ENCODE measurements around the gene IGDCC3.

Gene IGDCC3

DNA sequence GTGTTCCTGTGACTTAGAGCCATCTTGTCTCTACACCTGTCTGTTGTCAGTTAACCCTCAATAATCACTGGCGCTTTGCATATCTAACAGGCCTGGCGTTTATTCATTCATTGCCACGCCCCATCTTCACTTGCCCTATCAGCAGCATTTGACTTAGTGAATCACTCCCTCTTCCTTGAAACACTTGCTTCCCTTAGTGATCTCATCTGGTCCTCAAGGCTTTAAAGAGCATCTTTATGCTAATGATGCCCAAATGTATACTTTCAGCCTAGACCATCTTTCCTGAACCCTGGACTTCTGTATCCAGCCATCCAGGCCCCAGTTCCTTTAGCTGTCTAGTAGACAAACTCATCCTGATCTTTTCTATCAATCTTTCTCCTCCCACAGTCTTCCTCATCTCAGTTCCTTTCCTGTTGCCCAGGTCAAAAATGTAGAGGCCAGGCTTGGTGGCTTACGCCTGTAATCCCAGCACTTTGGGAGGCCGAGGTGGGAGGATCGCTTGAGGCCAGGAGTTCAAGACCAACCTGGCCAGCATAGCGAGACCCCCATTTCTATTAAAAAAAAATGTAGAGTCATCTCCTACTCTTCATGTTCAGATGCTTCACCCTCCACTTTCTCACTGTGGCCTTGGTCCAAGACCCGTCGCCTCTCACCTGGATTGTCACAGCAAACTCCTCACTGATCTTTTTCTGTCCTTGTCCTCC lies 46.3 kb upstream of the IGDCC3 start:
- H3K36me3 ChIP-seq (ENCODE audit: low read length) = no peaks in the 10 kb centered on the region
- H3K9ac ChIP-seq (ENCODE audit: low read length) = no peak overlapping the region
- no peaks in the 10 kb centered on the region for H3K27me3 ChIP-seq (ENCODE audit: low read length)
- no peaks in the 10 kb centered on the region for H3K79me2 ChIP-seq (ENCODE audit: insufficient read depth, low read length)
- H3K4me2 ChIP-seq (ENCODE audit: low read depth, low read length, poor library complexity, severe bottlenecking) = no peak overlapping the region
- H3K4me3 ChIP-seq (ENCODE audit: insufficient read depth, low read length, poor library complexity, severe bottlenecking) = no peak overlapping the region
- H2AFZ ChIP-seq (ENCODE audit: low read depth, low read length, severe bottlenecking) = no peak overlapping the region
- TF ChIP-seq EZH2phosphoT487 (conservative IDR thresholded peaks at IDR 0.05; ENCODE audit: low read length) = no peak
- TF ChIP-seq, protein P1, sequence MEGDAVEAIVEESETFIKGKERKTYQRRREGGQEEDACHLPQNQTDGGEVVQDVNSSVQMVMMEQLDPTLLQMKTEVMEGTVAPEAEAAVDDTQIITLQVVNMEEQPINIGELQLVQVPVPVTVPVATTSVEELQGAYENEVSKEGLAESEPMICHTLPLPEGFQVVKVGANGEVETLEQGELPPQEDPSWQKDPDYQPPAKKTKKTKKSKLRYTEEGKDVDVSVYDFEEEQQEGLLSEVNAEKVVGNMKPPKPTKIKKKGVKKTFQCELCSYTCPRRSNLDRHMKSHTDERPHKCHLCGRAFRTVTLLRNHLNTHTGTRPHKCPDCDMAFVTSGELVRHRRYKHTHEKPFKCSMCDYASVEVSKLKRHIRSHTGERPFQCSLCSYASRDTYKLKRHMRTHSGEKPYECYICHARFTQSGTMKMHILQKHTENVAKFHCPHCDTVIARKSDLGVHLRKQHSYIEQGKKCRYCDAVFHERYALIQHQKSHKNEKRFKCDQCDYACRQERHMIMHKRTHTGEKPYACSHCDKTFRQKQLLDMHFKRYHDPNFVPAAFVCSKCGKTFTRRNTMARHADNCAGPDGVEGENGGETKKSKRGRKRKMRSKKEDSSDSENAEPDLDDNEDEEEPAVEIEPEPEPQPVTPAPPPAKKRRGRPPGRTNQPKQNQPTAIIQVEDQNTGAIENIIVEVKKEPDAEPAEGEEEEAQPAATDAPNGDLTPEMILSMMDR (IDR thresholded peaks at IDR 0.05; ENCODE audit: insufficient read depth, low read length, poor library complexity, severe bottlenecking) = no peak
- no peaks in the 10 kb centered on the region for H4K20me1 ChIP-seq (ENCODE audit: low read depth, low read length)
- no peak overlapping the region for H3K27ac ChIP-seq (ENCODE audit: low read depth, low read length)
- H3K9me2 ChIP-seq (replicated peaks; ENCODE audit: insufficient read depth, low read length) = no peaks in the 10 kb centered on the region
- H3F3A ChIP-seq (ENCODE audit: insufficient read depth) = no peaks in the 10 kb centered on the region
- H3K9me3 ChIP-seq (ENCODE audit: insufficient read depth, low read length) = no peaks in the 10 kb centered on the region

DNA sequence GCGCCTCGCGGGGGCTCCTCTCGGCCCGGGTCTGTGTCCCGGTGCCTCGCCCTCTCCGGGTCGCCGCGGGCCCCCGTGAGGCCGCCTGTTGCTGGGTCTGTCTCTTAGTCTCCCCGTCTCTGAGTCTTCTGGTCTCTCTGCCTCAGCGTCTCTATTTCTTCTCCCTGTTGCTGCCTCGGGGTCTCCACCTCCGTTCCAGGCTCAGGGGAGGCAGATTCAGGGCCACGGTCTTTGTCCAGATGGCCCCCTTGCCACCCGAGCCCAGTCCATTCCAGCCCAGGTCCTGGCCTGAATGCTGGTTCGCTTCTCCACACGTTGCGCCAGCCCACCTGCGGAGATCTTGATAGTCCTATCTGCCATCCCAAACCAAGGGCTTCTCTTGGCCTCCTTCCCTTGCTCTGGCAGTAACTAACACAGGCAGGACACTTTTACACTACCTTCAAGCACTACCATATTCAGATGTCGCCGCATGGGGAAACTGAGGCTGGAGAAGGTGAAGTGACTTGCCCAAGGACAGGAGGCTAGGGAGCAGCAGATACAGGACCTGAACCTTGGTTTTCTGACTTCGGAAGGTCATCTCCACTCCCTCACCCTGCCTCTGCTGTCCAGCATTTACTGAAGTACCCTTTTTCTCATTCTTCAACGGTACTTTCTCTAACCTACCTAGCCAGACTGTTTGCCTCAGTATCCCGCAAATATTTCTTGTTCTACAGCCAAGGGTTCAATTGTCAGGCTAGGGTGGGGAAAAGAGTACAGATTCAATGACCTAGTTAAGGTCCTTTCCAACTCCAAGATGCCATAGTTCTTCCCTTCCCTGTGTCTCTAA lies 45.6 kb upstream of the IGDCC3 start:
- H3K9me2 ChIP-seq (replicated peaks; ENCODE audit: insufficient read depth, low read length) = no peaks in the 10 kb centered on the region
- no peaks in the 10 kb centered on the region for H3K27me3 ChIP-seq (ENCODE audit: low read length)

DNA sequence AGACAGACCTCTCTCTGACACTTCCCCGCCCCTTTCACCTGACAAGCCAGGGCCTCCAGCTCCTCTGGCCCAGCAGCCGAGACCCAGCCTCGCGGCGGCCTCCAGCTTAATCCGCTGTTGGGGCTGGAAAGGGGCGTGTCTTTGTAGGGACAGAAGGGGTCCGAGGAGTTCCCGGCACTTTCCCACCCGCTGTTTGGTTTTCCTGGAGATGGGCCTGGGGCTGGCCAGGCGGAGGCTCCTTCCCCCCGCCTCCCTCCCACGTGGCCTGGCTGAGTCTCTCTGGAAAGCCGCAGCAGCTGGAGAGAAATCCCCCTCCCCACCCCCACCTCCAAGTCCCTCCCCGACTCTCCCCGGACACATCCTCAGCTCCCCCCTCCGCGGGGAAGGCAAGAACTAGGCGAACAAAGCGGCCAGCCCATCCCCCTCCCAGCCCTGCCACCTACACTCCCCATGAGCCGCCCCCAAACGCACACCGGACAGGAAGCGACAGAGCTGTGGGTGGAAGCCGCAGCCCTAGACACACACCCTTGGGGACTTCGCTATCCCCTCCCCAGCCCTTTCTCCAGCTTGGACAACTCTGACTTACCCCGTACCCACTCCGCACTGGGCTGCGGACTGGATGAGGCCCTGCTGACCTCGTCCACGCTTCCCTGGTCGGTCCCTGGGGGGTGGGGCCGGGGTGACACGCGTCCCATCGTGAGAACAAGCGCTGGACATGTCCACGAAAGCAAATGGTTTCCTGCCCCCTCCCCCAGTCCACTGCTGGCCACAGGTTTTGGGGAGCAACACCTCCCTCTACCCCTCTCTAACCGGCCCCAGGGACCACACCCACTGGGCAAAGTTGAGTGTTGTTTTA lies 43.8 kb upstream of the IGDCC3 start:
- Histone ChIP-seq H3F3A (ENCODE audit: insufficient read depth) (no peaks in the 10 kb centered on the region), H3K9ac (ENCODE audit: low read length) (no peak overlapping the region), H3K9me3 (ENCODE audit: insufficient read depth, low read length) (no peaks in the 10 kb centered on the region), H4K20me1 (ENCODE audit: low read depth, low read length) (no peaks in the 10 kb centered on the region), H3K4me2 (ENCODE audit: low read depth, low read length, poor library complexity, severe bottlenecking) (no peak overlapping the region), H3K36me3 (ENCODE audit: low read length) (no peaks in the 10 kb centered on the region), H3K27me3 (ENCODE audit: low read length) (no peaks in the 10 kb centered on the region), H3K4me3 (ENCODE audit: insufficient read depth, low read length, poor library complexity, severe bottlenecking) (no peak overlapping the region), H2AFZ (ENCODE audit: low read depth, low read length, severe bottlenecking) (no peak overlapping the region), H3K9me2 (replicated peaks; ENCODE audit: insufficient read depth, low read length) (no peaks in the 10 kb centered on the region), H3K27ac (ENCODE audit: low read depth, low read length) (no peak overlapping the region), H3K79me2 (ENCODE audit: insufficient read depth, low read length) (no peaks in the 10 kb centered on the region)
- TF ChIP-seq EZH2phosphoT487 (conservative IDR thresholded peaks at IDR 0.05; ENCODE audit: low read length) = no peak
- TF ChIP-seq, protein P1 (IDR thresholded peaks at IDR 0.05; ENCODE audit: insufficient read depth, low read length, poor library complexity, severe bottlenecking) = no peak

More for the DNA sequence above, 45.6 kb upstream of the IGDCC3 start:
- TF ChIP-seq, protein P1 (IDR thresholded peaks at IDR 0.05; ENCODE audit: insufficient read depth, low read length, poor library complexity, severe bottlenecking) = no peak
- no peak for TF ChIP-seq EZH2phosphoT487 (conservative IDR thresholded peaks at IDR 0.05; ENCODE audit: low read length)
- Histone ChIP-seq H4K20me1 (ENCODE audit: low read depth, low read length) (no peaks in the 10 kb centered on the region), H3K4me2 (ENCODE audit: low read depth, low read length, poor library complexity, severe bottlenecking) (no peak overlapping the region), H3K79me2 (ENCODE audit: insufficient read depth, low read length) (no peaks in the 10 kb centered on the region), H3F3A (ENCODE audit: insufficient read depth) (no peaks in the 10 kb centered on the region), H3K27ac (ENCODE audit: low read depth, low read length) (no peak overlapping the region), H3K4me3 (ENCODE audit: insufficient read depth, low read length, poor library complexity, severe bottlenecking) (no peak overlapping the region), H3K9me3 (ENCODE audit: insufficient read depth, low read length) (no peaks in the 10 kb centered on the region), H2AFZ (ENCODE audit: low read depth, low read length, severe bottlenecking) (no peak overlapping the region), H3K36me3 (ENCODE audit: low read length) (no peaks in the 10 kb centered on the region), H3K9ac (ENCODE audit: low read length) (no peak overlapping the region)
